ACC112 (cell line): ENCODE results near the gene DNAJC5.
"Not testable (repeated sequence)": the region's sequence is repeated elsewhere in the genome, so short reads cannot be mapped to it uniquely, and the experiment has no call there.

ENCODE experiments used
- H2AFZ ChIP-seq: fragments of 200-600 bp; sonication (generic); one replicate; pipeline ENCODE4 v1.6.0; 2017; ENCODE audit warnings: antibody characterized with exemption, low read length; ENCODE audit not compliant: unreplicated experiment
- H3K27ac ChIP-seq: fragments of 200-600 bp; sonication (generic); 2 replicates; pipeline ENCODE4 v1.5.1; 2014; ENCODE audit warnings: low read depth, mild to moderate bottlenecking, antibody characterized with exemption, low read length, moderate library complexity
- H3K27me3 ChIP-seq: fragments of 200-600 bp; sonication (generic); 2 replicates; pipeline ENCODE4 v1.6.1; 2014; ENCODE audit warnings: mild to moderate bottlenecking, antibody characterized with exemption, low read length, moderate library complexity, mixed read lengths; ENCODE audit not compliant: insufficient read depth
- H3K36me3 ChIP-seq: fragments of 200-600 bp; sonication (generic); 2 replicates; pipeline ENCODE4 v1.6.1; 2016; ENCODE audit warnings: mild to moderate bottlenecking, antibody characterized with exemption, low read length, moderate library complexity, mixed read lengths; ENCODE audit not compliant: insufficient read depth
- H3K4me1 ChIP-seq: fragments of 200-600 bp; sonication (generic); one replicate; pipeline ENCODE4 v1.6.1; 2016; ENCODE audit warnings: low read length, mixed read lengths; ENCODE audit not compliant: insufficient read depth, unreplicated experiment, control insufficient read depth
- H3K4me3 ChIP-seq: fragments of 200-600 bp; sonication (generic); 2 replicates; pipeline ENCODE4 v1.5.1; 2014; ENCODE audit warnings: mild to moderate bottlenecking, low read depth, low read length
- H3K79me2 ChIP-seq: fragments of 200-600 bp; sonication (generic); one replicate; pipeline ENCODE4 v1.6.0; 2016; ENCODE audit warnings: low read length; ENCODE audit not compliant: control insufficient read depth, unreplicated experiment, insufficient read depth

The DNAJC5 gene

GRCh38 chr20:63877755-63878470 lies 17.0 kb upstream of the DNAJC5 start:
- no peaks in the 10 kb centered on the region for H3K27me3 ChIP-seq
- peaks cover 27% of the 10 kb centered on the region for H3K36me3 ChIP-seq
- peaks cover 11% of the 10 kb centered on the region for H3K4me1 ChIP-seq
- H3K4me3 ChIP-seq: no peak overlapping the region
- peaks cover 37% of the 10 kb centered on the region for H3K79me2 ChIP-seq
- no peak overlapping the region for H2AFZ ChIP-seq
- H3K27ac ChIP-seq: no peak overlapping the region

GRCh38 chr20:63878899-63879663 lies 15.8 kb upstream of the DNAJC5 start:
- no peaks in the 10 kb centered on the region for H3K27me3 ChIP-seq
- H3K4me1 ChIP-seq: peaks cover 4% of the 10 kb centered on the region
- H3K79me2 ChIP-seq: peaks cover 37% of the 10 kb centered on the region
- no peak overlapping the region for H3K27ac ChIP-seq
- peaks cover 27% of the 10 kb centered on the region for H3K36me3 ChIP-seq
- no peak overlapping the region for H3K4me3 ChIP-seq
- H2AFZ ChIP-seq: no peak overlapping the region

GRCh38 chr20:63880901-63881300 lies 14.0 kb upstream of the DNAJC5 start:
- not testable (repeated sequence) for H2AFZ ChIP-seq, H3K4me3 ChIP-seq, H3K27me3 ChIP-seq, H3K4me1 ChIP-seq, H3K27ac ChIP-seq
- Histone ChIP-seq H3K79me2 (peaks cover 33% of the 10 kb centered on the region), H3K36me3 (peaks cover 16% of the 10 kb centered on the region)

GRCh38 chr20:63881451-63882226 lies 13.3 kb upstream of the DNAJC5 start:
- no peaks in the 10 kb centered on the region for H3K27me3 ChIP-seq
- H3K36me3 ChIP-seq: peaks cover 10% of the 10 kb centered on the region; the same call in 1 of the 2 replicates
- H3K4me1 ChIP-seq: no peaks in the 10 kb centered on the region
- H3K4me3 ChIP-seq: no peak overlapping the region
- no peak overlapping the region for H3K27ac ChIP-seq
- peaks cover 26% of the 10 kb centered on the region for H3K79me2 ChIP-seq
- no peak overlapping the region for H2AFZ ChIP-seq

- Histone ChIP-seq H3K27ac (no peak overlapping the region), H3K4me3 (no peak overlapping the region), H2AFZ (no peak overlapping the region), H3K79me2 (peaks cover 25% of the 10 kb centered on the region), H3K36me3 (peaks cover 10% of the 10 kb centered on the region; the same call in 1 of the 2 replicates), H3K4me1 (no peaks in the 10 kb centered on the region), H3K27me3 (no peaks in the 10 kb centered on the region)
These were observed 12.4 kb upstream of the DNAJC5 start for GRCh38 chr20:63882257-63883200.

- H3K79me2 ChIP-seq: peaks cover 18% of the 10 kb centered on the region
- H3K4me1 ChIP-seq: no peaks in the 10 kb centered on the region
- H2AFZ ChIP-seq: no peak overlapping the region
- no peaks in the 10 kb centered on the region for H3K27me3 ChIP-seq
- H3K4me3 ChIP-seq: no peak overlapping the region
- peaks cover 4% of the 10 kb centered on the region; the same call in 1 of the 2 replicates for H3K36me3 ChIP-seq
- H3K27ac ChIP-seq: no peak overlapping the region
These were observed 11.7 kb upstream of the DNAJC5 start for GRCh38 chr20:63883201-63883593.

GRCh38 chr20:63884506-63885263 lies 10.2 kb upstream of the DNAJC5 start:
- Histone ChIP-seq H3K79me2 (peaks cover 14% of the 10 kb centered on the region), H3K4me3 (no peak overlapping the region), H3K4me1 (peaks cover 4% of the 10 kb centered on the region), H2AFZ (no peak overlapping the region), H3K27me3 (no peaks in the 10 kb centered on the region), H3K27ac (no peak overlapping the region), H3K36me3 (peaks cover 6% of the 10 kb centered on the region; the same call in 1 of the 2 replicates)

GRCh38 chr20:63885264-63886053 lies 9.5 kb upstream of the DNAJC5 start:
- Histone ChIP-seq H3K79me2 (peaks cover 14% of the 10 kb centered on the region), H3K4me3 (no peak overlapping the region), H3K36me3 (peaks cover 6% of the 10 kb centered on the region; the same call in 1 of the 2 replicates), H3K4me1 (peaks cover 8% of the 10 kb centered on the region), H3K27ac (no peak overlapping the region), H3K27me3 (no peaks in the 10 kb centered on the region), H2AFZ (no peak overlapping the region)

GRCh38 chr20:63886054-63886419 lies 8.9 kb upstream of the DNAJC5 start:
- no peak overlapping the region for H2AFZ ChIP-seq
- H3K36me3 ChIP-seq: peaks cover 6% of the 10 kb centered on the region; the same call in 1 of the 2 replicates
- H3K4me3 ChIP-seq: no peak overlapping the region
- peaks cover 14% of the 10 kb centered on the region for H3K79me2 ChIP-seq
- H3K4me1 ChIP-seq: peaks cover 8% of the 10 kb centered on the region
- no peak overlapping the region for H3K27ac ChIP-seq
- no peaks in the 10 kb centered on the region for H3K27me3 ChIP-seq
